Stomach (tissue), 9 donors: ENCODE data around the gene DLG2. TPM values are rescaled to one million over a fixed set of nuclear protein-coding genes. Genes with fewer than 3 reads are reported as not detected.
A peak's percentile ranks its signal among the peaks of the same experiment; 100 is the strongest.

Experiments
- DNase-seq, 2 donors: peaks; one replicate each; pipeline versions ENCODE4 v3.0.0 to v3.0.0-alpha.2; 2013 to 2019
- H3K27ac ChIP-seq, 5 donors: fragments of 200-600 bp in 4 of 5; sonication (generic) in 4 of 5; one replicate each; pipeline ENCODE4 v1.5.1; 2013 to 2019; ENCODE audit warnings: mild to moderate bottlenecking in 1 of 5, moderate library complexity in 1 of 5
- H3K27me3 ChIP-seq, 3 donors: fragments of 200-600 bp; sonication (generic); one replicate each; pipeline ENCODE4 v1.5.1; 2017 to 2019; ENCODE audit warnings: mixed run types in 1 of 3
- H3K36me3 ChIP-seq, 4 donors: fragments of 200-600 bp; sonication (generic); 1 replicate in 3 of 4; 2 replicates in 1 of 4; pipeline ENCODE4 v1.5.1; 2016 to 2019
- H3K4me1 ChIP-seq, 4 donors: fragments of 200-600 bp; sonication (generic); one replicate each; pipeline ENCODE4 v1.5.1; 2016 to 2019
- H3K4me3 ChIP-seq, 4 donors: fragments of 200-600 bp; sonication (generic) in 3 of 4; one replicate each; pipeline ENCODE4 v1.5.1; 2016 to 2019; ENCODE audit warnings: mild to moderate bottlenecking in 1 of 4
- H3K9me3 ChIP-seq, 4 donors: fragments of 200-600 bp; sonication (generic); one replicate each; pipeline ENCODE4 v1.5.1; 2016 to 2019
- EP300 ChIP-seq: sonication (generic); formaldehyde crosslinking; IDR thresholded peaks from one replicate; pipeline ENCODE4 v1.6.1; 2017; ENCODE audit warnings: antibody characterized with exemption
- POLR2A ChIP-seq, 4 donors: fragments of 450-650 bp; IDR thresholded peaks; one replicate each; pipeline ENCODE4 v1.6.1; 2016; ENCODE audit warnings: antibody characterized with exemption in 4 of 4, control low read depth in 2 of 4, mild to moderate bottlenecking in 1 of 4, moderate library complexity in 1 of 4
- POLR2AphosphoS5 ChIP-seq, 3 donors: sonication (generic); formaldehyde crosslinking; IDR thresholded peaks; one replicate each; pipeline ENCODE4 v1.6.1; 2016; ENCODE audit warnings: antibody characterized with exemption in 3 of 3
- WGBS, 5 donors: extraction: QIAGEN DNeasy Blood & Tissue Kit in 3 of 5; methylation state at CpG; one replicate each; pipeline versions ENCODE4 v1.1.5 to v1.1.7; 2013 to 2018; 5-methylcytosine and 5-hydroxymethylcytosine counted together
- intact Hi-C: fragments of 100-400 bp; cut with DNase I; formaldehyde crosslinking; loops from one replicate; pipeline ENCODE4 v1.15.1; 2023; ENCODE audit warnings: low total_unique reads
- polyA plus RNA-seq, 3 donors: library from polyadenylated mRNA; stranded (reverse); fragments of 200-250 nt; gene quantifications; one replicate each; pipeline ENCODE4 v1.2.3, GENCODE V29; 2013
- total RNA-seq, 5 donors: library from RNA; depleted of rRNA; stranded (reverse); fragments of >200 nt; gene quantifications; one replicate each; pipeline versions ENCODE4 v1.1.0 to v1.2.3, GENCODE V29; 2014 to 2016
- TF ChIP-seq, protein P1 (sequence below), 7 experiments: fragments of 450-650 bp in 4 of 7; fragments of 200-600 bp in 3 of 7; sonication (generic) in 3 of 7; IDR thresholded peaks; one replicate each; pipeline ENCODE4 v1.5.1; 2016 to 2019; ENCODE audit warnings: antibody characterized with exemption in 7 of 7, control low read depth in 2 of 7, mild to moderate bottlenecking in 1 of 7
- donor health status: healthy with polysubstance abuse.
- donor health status: Bipolar disorder and iron deficiency.
- donor health status: healthy.

DLG2 gene
- total and polyA plus RNA-seq, 8 donors = 1.3 to 19.1 (median 3.5) TPM

GRCh38 chr11:84524422-84525051 is 1102.6 kb downstream of the DLG2 start:
- Histone ChIP-seq H3K4me3 (no peak overlapping the region), H3K27me3 (no peaks in the 10 kb centered on the region), H3K9me3 (no peaks in the 10 kb centered on the region), H3K4me1 (no peaks in the 10 kb centered on the region), H3K27ac (no peak overlapping the region), H3K36me3 (no peaks in the 10 kb centered on the region)
- DNase-seq = peak in 1 of 2 donors; percentile 45
- 46 to 61% (median 60%) methylated on average over 3 of the region's 3 CpGs for WGBS, 5 donors
- no peak for TF ChIP-seq POLR2A (IDR thresholded peaks at IDR 0.05)
- TF ChIP-seq, protein P1, sequence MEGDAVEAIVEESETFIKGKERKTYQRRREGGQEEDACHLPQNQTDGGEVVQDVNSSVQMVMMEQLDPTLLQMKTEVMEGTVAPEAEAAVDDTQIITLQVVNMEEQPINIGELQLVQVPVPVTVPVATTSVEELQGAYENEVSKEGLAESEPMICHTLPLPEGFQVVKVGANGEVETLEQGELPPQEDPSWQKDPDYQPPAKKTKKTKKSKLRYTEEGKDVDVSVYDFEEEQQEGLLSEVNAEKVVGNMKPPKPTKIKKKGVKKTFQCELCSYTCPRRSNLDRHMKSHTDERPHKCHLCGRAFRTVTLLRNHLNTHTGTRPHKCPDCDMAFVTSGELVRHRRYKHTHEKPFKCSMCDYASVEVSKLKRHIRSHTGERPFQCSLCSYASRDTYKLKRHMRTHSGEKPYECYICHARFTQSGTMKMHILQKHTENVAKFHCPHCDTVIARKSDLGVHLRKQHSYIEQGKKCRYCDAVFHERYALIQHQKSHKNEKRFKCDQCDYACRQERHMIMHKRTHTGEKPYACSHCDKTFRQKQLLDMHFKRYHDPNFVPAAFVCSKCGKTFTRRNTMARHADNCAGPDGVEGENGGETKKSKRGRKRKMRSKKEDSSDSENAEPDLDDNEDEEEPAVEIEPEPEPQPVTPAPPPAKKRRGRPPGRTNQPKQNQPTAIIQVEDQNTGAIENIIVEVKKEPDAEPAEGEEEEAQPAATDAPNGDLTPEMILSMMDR (IDR thresholded peaks at IDR 0.05) = peak in 2 of 7 experiments; percentile 15 to 20
- no peak for TF ChIP-seq POLR2AphosphoS5 (IDR thresholded peaks at IDR 0.05)
- TF ChIP-seq EP300 = no peak
- intact Hi-C loops = no loop called here

DNA sequence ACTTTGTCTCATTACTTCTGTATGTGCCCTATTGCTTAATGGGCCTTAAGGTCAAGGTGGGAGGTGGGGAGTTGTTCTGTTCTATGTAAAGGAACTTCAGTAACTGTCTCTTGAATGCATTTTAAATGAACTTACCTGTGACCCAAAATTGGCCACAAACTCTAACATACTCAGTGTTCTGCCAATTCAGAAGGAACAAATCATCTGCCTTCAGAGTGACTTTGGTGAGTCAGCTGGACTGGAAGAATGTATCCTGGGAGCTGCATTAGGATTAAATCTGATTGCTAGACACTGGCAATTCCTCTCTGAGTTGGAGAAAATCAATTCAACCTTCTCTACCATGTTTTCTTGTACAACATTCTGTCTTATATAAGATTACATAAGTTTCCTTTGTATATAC is 1104.8 kb downstream of the DLG2 start:
- Histone ChIP-seq H3K36me3 (no peaks in the 10 kb centered on the region), H3K4me1 (no peaks in the 10 kb centered on the region), H3K4me3 (no peak overlapping the region), H3K9me3 (no peaks in the 10 kb centered on the region), H3K27ac (no peak overlapping the region), H3K27me3 (no peaks in the 10 kb centered on the region)
- no peak for DNase-seq
- intact Hi-C loops = no loop called here
- TF ChIP-seq, protein P1 (IDR thresholded peaks at IDR 0.05) = no peak
- TF ChIP-seq EP300 (no peak), POLR2AphosphoS5 (IDR thresholded peaks at IDR 0.05) (no peak), POLR2A (IDR thresholded peaks at IDR 0.05) (no peak)

GRCh38 chr11:84518631-84519183 is 1108.4 kb downstream of the DLG2 start:
- no peak for DNase-seq
- Histone ChIP-seq H3K27me3 (no peaks in the 10 kb centered on the region), H3K9me3 (no peaks in the 10 kb centered on the region), H3K4me1 (no peaks in the 10 kb centered on the region), H3K27ac (no peak overlapping the region), H3K36me3 (no peaks in the 10 kb centered on the region), H3K4me3 (no peak overlapping the region)
- TF ChIP-seq, protein P1 (IDR thresholded peaks at IDR 0.05) = no peak
- TF ChIP-seq EP300 = no peak
- TF ChIP-seq POLR2A (IDR thresholded peaks at IDR 0.05) = no peak
- TF ChIP-seq POLR2AphosphoS5 (IDR thresholded peaks at IDR 0.05) = no peak
- intact Hi-C loops = no loop called here
- WGBS, 5 donors = 68 to 79% (median 73%) methylated on average over 2 of the region's 2 CpGs

- 63 to 72% (median 66%) methylated on average over 1 of the region's 1 CpG for WGBS, 5 donors
- intact Hi-C loops = no loop called here
Measured at GRCh38 chr11:84514436-84514835, 1112.7 kb downstream of the DLG2 start.

More at GRCh38 chr11:84514436-84514835, 1112.7 kb downstream of the DLG2 start:
- Histone ChIP-seq H3K27me3 (no peaks in the 10 kb centered on the region), H3K36me3 (no peaks in the 10 kb centered on the region), H3K9me3 (no peaks in the 10 kb centered on the region), H3K27ac (no peak overlapping the region), H3K4me1 (no peaks in the 10 kb centered on the region), H3K4me3 (no peak overlapping the region)
- DNase-seq = no peak
- TF ChIP-seq EP300 = no peak
- TF ChIP-seq, protein P1 (IDR thresholded peaks at IDR 0.05) = no peak
- TF ChIP-seq POLR2AphosphoS5 (IDR thresholded peaks at IDR 0.05) = no peak
- no peak for TF ChIP-seq POLR2A (IDR thresholded peaks at IDR 0.05)
